Measurements from ENCODE around the gene CCDC136. TPM values are rescaled to one million over a fixed set of nuclear protein-coding genes. Genes with fewer than 3 reads are reported as not detected.

The CCDC136 gene
- polyA plus RNA-seq, 1 of the 3 experiments (the other 2 are of a cell fraction), result 48.4 TPM

GRCh38 chr7:128833946-128834325 lies 42.2 kb downstream of the CCDC136 start:
- H3K9me2 ChIP-seq, result no peaks in the 10 kb centered on the region
- ChIA-PET CTCF (interaction anchor here (0.8 to 2.5 kb wide), 9 partner anchors 8 to 409 kb away, joined by 3 to 14 read pairs (median 4); partner anchors contain the start of gene CCDC136), POLR2A (no interaction called here)

More at GRCh38 chr7:128833946-128834325, 42.2 kb downstream of the CCDC136 start:
- DNase-seq, result peak; percentile 26
- Histone ChIP-seq H3K9ac (peak overlapping the region; percentile 84), H3K4me3 (ENCODE audit: low read depth in 2 of 2, low read length in 1 of 2) (peak overlapping the region in 1 of 2 experiments; percentile 90; a peak in 2 of 4 replicates), H3K4me1 (ENCODE audit: control insufficient read depth in 1 of 2, insufficient read depth in 2 of 2, low read depth in 1 of 2, low read length in 1 of 2) (peaks cover 28 to 39% of the 10 kb centered on the region in 2 experiments; a peak in 3 of 4 replicates), H4K20me1 (ENCODE audit: insufficient read depth) (peaks cover 73% of the 10 kb centered on the region), H3K79me2 (ENCODE audit: insufficient read depth) (peaks cover 70% of the 10 kb centered on the region), H3F3A (replicated peaks; ENCODE audit: insufficient read depth) (peaks cover 28% of the 10 kb centered on the region), H3K4me2 (peak overlapping the region; percentile 99), H2AFZ (ENCODE audit: low read depth) (no peak overlapping the region), H3K27ac (ENCODE audit: low read depth in 2 of 2, low read length in 1 of 2) (peak overlapping the region in 1 of 2 experiments; percentile 85; a peak in 2 of 4 replicates), H3K36me3 (replicated peaks in 1 of 2; ENCODE audit: control insufficient read depth in 1 of 2, insufficient read depth in 2 of 2, low read length in 1 of 2) (peaks cover 37 to 39% of the 10 kb centered on the region in 2 experiments), H3K9me3 (no peaks in the 10 kb centered on the region), H3K27me3 (ENCODE audit: insufficient read depth) (no peaks in the 10 kb centered on the region)
- TF ChIP-seq EZH2phosphoT487 (IDR thresholded peaks at IDR 0.05; ENCODE audit: borderline replicate concordance, low read depth), result no peak
- no peak for TF ChIP-seq FOXM1 (IDR thresholded peaks at IDR 0.05; ENCODE audit: low read depth)
- no peak for TF ChIP-seq YY1 (IDR thresholded peaks at IDR 0.05; ENCODE audit: low read depth)
- no peak for TF ChIP-seq FOSL2 (IDR thresholded peaks at IDR 0.05; ENCODE audit: borderline replicate concordance, low read depth)
- no peak for TF ChIP-seq POLR2AphosphoS5 (IDR thresholded peaks at IDR 0.05; ENCODE audit: low read depth, low read length)
- TF ChIP-seq RXRA (IDR thresholded peaks at IDR 0.05; ENCODE audit: borderline replicate concordance, low read depth), result no peak
- TF ChIP-seq SIN3A (IDR thresholded peaks at IDR 0.05; ENCODE audit: borderline replicate concordance, low read depth, low read length), result no peak
- TF ChIP-seq GATA2 (CRISPR knock-in tag; IDR thresholded peaks at IDR 0.05), result no peak
- TF ChIP-seq JUND (IDR thresholded peaks at IDR 0.05), result no peak
- TF ChIP-seq, protein P1, sequence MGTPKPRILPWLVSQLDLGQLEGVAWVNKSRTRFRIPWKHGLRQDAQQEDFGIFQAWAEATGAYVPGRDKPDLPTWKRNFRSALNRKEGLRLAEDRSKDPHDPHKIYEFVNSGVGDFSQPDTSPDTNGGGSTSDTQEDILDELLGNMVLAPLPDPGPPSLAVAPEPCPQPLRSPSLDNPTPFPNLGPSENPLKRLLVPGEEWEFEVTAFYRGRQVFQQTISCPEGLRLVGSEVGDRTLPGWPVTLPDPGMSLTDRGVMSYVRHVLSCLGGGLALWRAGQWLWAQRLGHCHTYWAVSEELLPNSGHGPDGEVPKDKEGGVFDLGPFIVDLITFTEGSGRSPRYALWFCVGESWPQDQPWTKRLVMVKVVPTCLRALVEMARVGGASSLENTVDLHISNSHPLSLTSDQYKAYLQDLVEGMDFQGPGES (IDR thresholded peaks at IDR 0.05; ENCODE audit: low read depth, low read length), result no peak
- TF ChIP-seq, protein P2, sequence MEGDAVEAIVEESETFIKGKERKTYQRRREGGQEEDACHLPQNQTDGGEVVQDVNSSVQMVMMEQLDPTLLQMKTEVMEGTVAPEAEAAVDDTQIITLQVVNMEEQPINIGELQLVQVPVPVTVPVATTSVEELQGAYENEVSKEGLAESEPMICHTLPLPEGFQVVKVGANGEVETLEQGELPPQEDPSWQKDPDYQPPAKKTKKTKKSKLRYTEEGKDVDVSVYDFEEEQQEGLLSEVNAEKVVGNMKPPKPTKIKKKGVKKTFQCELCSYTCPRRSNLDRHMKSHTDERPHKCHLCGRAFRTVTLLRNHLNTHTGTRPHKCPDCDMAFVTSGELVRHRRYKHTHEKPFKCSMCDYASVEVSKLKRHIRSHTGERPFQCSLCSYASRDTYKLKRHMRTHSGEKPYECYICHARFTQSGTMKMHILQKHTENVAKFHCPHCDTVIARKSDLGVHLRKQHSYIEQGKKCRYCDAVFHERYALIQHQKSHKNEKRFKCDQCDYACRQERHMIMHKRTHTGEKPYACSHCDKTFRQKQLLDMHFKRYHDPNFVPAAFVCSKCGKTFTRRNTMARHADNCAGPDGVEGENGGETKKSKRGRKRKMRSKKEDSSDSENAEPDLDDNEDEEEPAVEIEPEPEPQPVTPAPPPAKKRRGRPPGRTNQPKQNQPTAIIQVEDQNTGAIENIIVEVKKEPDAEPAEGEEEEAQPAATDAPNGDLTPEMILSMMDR (IDR thresholded peaks at IDR 0.05), result no peak
- no peak for TF ChIP-seq CHD2 (IDR thresholded peaks at IDR 0.05; ENCODE audit: low read length, partially characterized antibody)
- TF ChIP-seq EP300 (IDR thresholded peaks at IDR 0.05; ENCODE audit: borderline replicate concordance in 1 of 2, low read depth in 1 of 2, low read length in 1 of 2), result no peak
- TF ChIP-seq, protein P3, sequence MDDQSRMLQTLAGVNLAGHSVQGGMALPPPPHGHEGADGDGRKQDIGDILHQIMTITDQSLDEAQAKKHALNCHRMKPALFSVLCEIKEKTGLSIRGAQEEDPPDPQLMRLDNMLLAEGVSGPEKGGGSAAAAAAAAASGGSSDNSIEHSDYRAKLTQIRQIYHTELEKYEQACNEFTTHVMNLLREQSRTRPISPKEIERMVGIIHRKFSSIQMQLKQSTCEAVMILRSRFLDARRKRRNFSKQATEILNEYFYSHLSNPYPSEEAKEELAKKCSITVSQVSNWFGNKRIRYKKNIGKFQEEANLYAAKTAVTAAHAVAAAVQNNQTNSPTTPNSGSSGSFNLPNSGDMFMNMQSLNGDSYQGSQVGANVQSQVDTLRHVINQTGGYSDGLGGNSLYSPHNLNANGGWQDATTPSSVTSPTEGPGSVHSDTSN (IDR thresholded peaks at IDR 0.05), result no peak
- TF ChIP-seq TCF12 (IDR thresholded peaks at IDR 0.05), result no peak
- no peak for TF ChIP-seq GABPA (IDR thresholded peaks at IDR 0.05; ENCODE audit: low read depth)
- TF ChIP-seq NFIC (IDR thresholded peaks at IDR 0.05; ENCODE audit: borderline replicate concordance), result no peak
- no peak for TF ChIP-seq USF1 (IDR thresholded peaks at IDR 0.05; ENCODE audit: borderline replicate concordance, low read depth)
- no peak for TF ChIP-seq TAF1 (IDR thresholded peaks at IDR 0.05; ENCODE audit: borderline replicate concordance, low read depth, low read length)
- no peak for TF ChIP-seq ELF1 (IDR thresholded peaks at IDR 0.05)
- WGBS (ENCODE audit: low lambda C conversion rate), result 38% methylated on average over 4 of the region's 4 CpGs
